ENCODE data around the gene LENG9.
"Not testable (repeated sequence)": the region's sequence is repeated elsewhere in the genome, so short reads cannot be mapped to it uniquely, and the experiment has no call there.

- TF ChIP-seq CTCF (IDR thresholded peaks at IDR 0.05); REST (IDR thresholded peaks at IDR 0.05; ENCODE audit: insufficient read depth in 1 of 2, low read depth in 2 of 2, low read length in 1 of 2); SIN3A (IDR thresholded peaks at IDR 0.05; ENCODE audit: borderline replicate concordance, insufficient read depth, low read depth, low read length); POLR2AphosphoS5 (IDR thresholded peaks at IDR 0.05; ENCODE audit: low read depth, low read length); TCF7L2 (IDR thresholded peaks at IDR 0.05; ENCODE audit: low read depth, low read length): not testable (repeated sequence)
These were observed 45.8 kb upstream of the LENG9 start for GRCh38 chr19:54509200-54509940.

All from Panc1 (cell line).